Progenitor cell of endocrine pancreas (in vitro differentiated cells): ENCODE data around the gene FANCE. TPM values are rescaled to one million over a fixed set of nuclear protein-coding genes. Genes with fewer than 3 reads are reported as not detected.

Source experiments
- microRNA-seq: library from miRNA; unstranded; fragments of <30 nt; microRNA quantifications from one replicate; pipeline ENCODE4 v1.1.0, GENCODE V29; 2020; ENCODE audit warnings: borderline number of aligned reads; ENCODE audit not compliant: unreplicated experiment
- total RNA-seq: library from RNA; stranded (reverse); gene quantifications from 2 replicates; pipeline ENCODE4 v1.2.1, GENCODE V29; 2021

FANCE gene
- total RNA-seq, 1 donor from 2014 or later: 10.6 TPM

Small RNA genes lying within 50 kb of the gene (microRNA-seq; reads per million reads assigned to microRNA genes)
- gene MIR7111: not detected

Other genes starting within 250 kb of the FANCE start
- 31.1 and 35.3 TPM in 2 replicates for gene SCUBE3, start 238.4 kb upstream of the FANCE start, total RNA-seq
- 61.2 and 61.7 TPM in 2 replicates for gene ZNF76, start 192.6 kb upstream of the FANCE start, total RNA-seq
- 5.7 and 5.9 TPM in 2 replicates for gene DEF6, start 154.5 kb upstream of the FANCE start, total RNA-seq
- 13.9 and 14.0 TPM in 2 replicates for gene PPARD, start 109.8 kb upstream of the FANCE start, total RNA-seq
- 1,416 and 1,451 TPM in 2 replicates for gene RPL10A, start 16.1 kb downstream of the FANCE start, total RNA-seq
- 42.5 and 43.4 TPM in 2 replicates for gene TEAD3, start 44.7 kb downstream of the FANCE start, total RNA-seq
- gene TULP1, start 60.6 kb downstream of the FANCE start, total RNA-seq: 0.22 TPM in 2 replicates
- 5.9 and 6.9 TPM in 2 replicates for gene FKBP5, start 236.6 kb downstream of the FANCE start, total RNA-seq